Panc1 (cell line): Measurements from ENCODE around the gene MXD4.

Experiments used
- CTCF ChIP-seq: fragments of 450-650 bp; IDR thresholded peaks from 2 replicates; pipeline ENCODE4 v1.5.1; 2017; ENCODE audit warnings: mild to moderate bottlenecking
- POLR2AphosphoS5 ChIP-seq: IDR thresholded peaks from 2 replicates; pipeline ENCODE4 v1.6.1; 2012; ENCODE audit warnings: mild to moderate bottlenecking, low read depth, low read length, moderate library complexity
- REST ChIP-seq, 2 experiments: IDR thresholded peaks; 2 replicates each; pipeline ENCODE4 v1.6.1; 2011 to 2012; ENCODE audit warnings: low read depth in 2 of 2, control low read depth in 1 of 2, low read length in 1 of 2, mild to moderate bottlenecking in 1 of 2, moderate library complexity in 1 of 2; ENCODE audit not compliant: insufficient read depth in 1 of 2
- SIN3A ChIP-seq: IDR thresholded peaks from 2 replicates; pipeline ENCODE4 v1.6.1; 2012; ENCODE audit warnings: low read depth, mild to moderate bottlenecking, low read length, moderate library complexity, borderline replicate concordance; ENCODE audit not compliant: insufficient read depth
- TCF7L2 ChIP-seq: IDR thresholded peaks from 2 replicates; pipeline ENCODE4 v1.6.1; 2011; ENCODE audit warnings: mild to moderate bottlenecking, low read depth, low read length, inconsistent platforms

DNA sequence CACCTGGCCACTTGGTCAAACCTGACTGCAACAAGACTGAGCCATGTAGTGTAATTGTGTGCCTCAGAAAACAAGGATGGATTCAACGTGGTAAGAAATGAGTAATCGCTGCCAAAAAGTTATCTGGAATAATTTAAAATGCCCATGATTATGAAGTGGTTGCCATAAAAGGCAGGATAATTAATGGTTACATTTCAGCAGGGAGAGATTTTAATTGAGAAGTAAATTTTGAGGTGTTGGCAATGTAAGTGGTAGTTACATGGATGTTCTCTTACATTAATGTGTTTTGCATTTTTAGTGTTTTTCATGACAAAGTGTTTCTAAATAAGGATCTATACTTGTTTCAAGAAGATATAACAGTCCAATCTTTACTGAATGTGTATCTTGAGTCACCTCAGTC lies 35.6 kb downstream of the MXD4 start:
- TF ChIP-seq CTCF (no peak), REST (IDR thresholded peaks at IDR 0.05; ENCODE audit: insufficient read depth in 1 of 2, low read depth in 2 of 2, low read length in 1 of 2) (no peak), POLR2AphosphoS5 (no peak), SIN3A (no peak), TCF7L2 (no peak)
